Endothelial cell of umbilical vein (primary cell): Measurements from ENCODE around the gene HCLS1. TPM values are rescaled to one million over a fixed set of nuclear protein-coding genes. Genes with fewer than 3 reads are reported as not detected.

Experiments used
- BruUV-seq: library from RNA; stranded (reverse); fragments of 400-500 nt; replicated peaks from 2 replicates; lab custom pipeline; 2021; lab: Mats Ljungman, UMichigan
- CTCF ChIA-PET: fragments of 300-600, 350-600 bp; sonication (Branson Sonifier 250); formaldehyde crosslinking; loops from one replicate; lab custom pipeline; 2021; ENCODE audit warnings: antibody characterized with exemption, inconsistent platforms; lab: Charles Lee
- POLR2A ChIA-PET: fragments of 300-600, 350-600 bp; sonication (Branson Sonifier 250); formaldehyde crosslinking; loops from one replicate; lab custom pipeline; 2021; ENCODE audit warnings: antibody characterized with exemption, inconsistent platforms; lab: Charles Lee
- DNase-seq: peaks from one replicate; pipeline ENCODE4 v3.0.0-alpha.2; 2011; ENCODE audit warnings: low read depth, low spot score
- FAIRE-seq: peaks from 2 replicates; lab custom pipeline; 2011; peaks lifted over from hg19 to GRCh38; lab: Jason Lieb, UNC
- H2AFZ ChIP-seq: 2 replicates; pipeline ENCODE4 v1.6.0; 2012; ENCODE audit warnings: low read depth, low read length, control low read depth, inconsistent platforms
- H3K27ac ChIP-seq: 2 replicates; pipeline ENCODE4 v1.5.1; 2011; ENCODE audit warnings: low read depth, mild to moderate bottlenecking, control low read depth, low read length, moderate library complexity; ENCODE audit not compliant: insufficient read depth
- H3K27me3 ChIP-seq, 2 experiments: 2 replicates each; pipeline versions ENCODE4 v1.6.0 to v1.6.1; 2011; ENCODE audit warnings: low read length in 2 of 2, mixed read lengths in 1 of 2; ENCODE audit not compliant: control insufficient read depth in 2 of 2, insufficient read depth in 2 of 2
- H3K36me3 ChIP-seq, 2 experiments: 2 replicates in 1 of 2; 3 replicates in 1 of 2; pipeline ENCODE4 v1.5.1; 2011; ENCODE audit warnings: low read length in 2 of 2, mild to moderate bottlenecking in 1 of 2, moderate library complexity in 1 of 2; ENCODE audit not compliant: control insufficient read depth in 2 of 2, insufficient read depth in 2 of 2; ENCODE audit errors: extremely low read depth in 1 of 2
- H3K4me1 ChIP-seq: 3 replicates; pipeline ENCODE4 v1.5.1; 2011; ENCODE audit warnings: mild to moderate bottlenecking, low read length; ENCODE audit not compliant: control insufficient read depth, insufficient read depth; ENCODE audit errors: extremely low read depth
- H3K4me2 ChIP-seq: 2 replicates; pipeline ENCODE4 v1.6.1; 2011; ENCODE audit warnings: low read length, control low read depth, mixed read lengths; ENCODE audit not compliant: insufficient read depth
- H3K4me3 ChIP-seq, 3 experiments: fragments of 200-600 bp in 1 of 3; sonication (generic), shearing (Covaris generic) in 1 of 3; replicated peaks in 1 of 3; 2 replicates each; pipeline ENCODE4 v1.5.1; 2011 to 2016; ENCODE audit warnings: control low read depth in 3 of 3, low read length in 3 of 3, mild to moderate bottlenecking in 2 of 3, inconsistent platforms in 1 of 3, low read depth in 1 of 3, moderate library complexity in 1 of 3; ENCODE audit not compliant: insufficient read depth in 1 of 3
- H3K79me2 ChIP-seq: 2 replicates; pipeline ENCODE4 v1.6.0; 2012; ENCODE audit warnings: low read length, inconsistent platforms; ENCODE audit not compliant: control insufficient read depth, insufficient read depth
- H3K9ac ChIP-seq: replicated peaks from 2 replicates; pipeline ENCODE3; 2011; ENCODE audit warnings: low read length, control low read depth; ENCODE audit not compliant: insufficient read depth; ENCODE audit errors: extremely low read depth
- H3K9me1 ChIP-seq: replicated peaks from 3 replicates; pipeline ENCODE4 v1.6.0; 2011; ENCODE audit warnings: mild to moderate bottlenecking, low read length; ENCODE audit not compliant: control insufficient read depth, insufficient read depth; ENCODE audit errors: extremely low read depth
- H3K9me3 ChIP-seq: replicated peaks from 2 replicates; pipeline ENCODE4 v1.5.1; 2012; ENCODE audit warnings: low read length, inconsistent platforms; ENCODE audit not compliant: control insufficient read depth, insufficient read depth
- H4K20me1 ChIP-seq: replicated peaks from 2 replicates; pipeline ENCODE3; 2011; ENCODE audit warnings: mild to moderate bottlenecking, low read length; ENCODE audit not compliant: control insufficient read depth, insufficient read depth; ENCODE audit errors: extremely low read depth
- CTCF ChIP-seq, 2 donors: IDR thresholded peaks; 1 replicate in 1 of 2; 2 replicates in 1 of 2; pipeline ENCODE4 v1.5.1; 2011; ENCODE audit warnings: low read length in 2 of 2, mild to moderate bottlenecking in 2 of 2, moderate library complexity in 2 of 2, control low read depth in 1 of 2, inconsistent platforms in 1 of 2, low read depth in 1 of 2; ENCODE audit not compliant: insufficient read depth in 1 of 2; ENCODE audit errors: extremely low read depth in 1 of 2
- EZH2 ChIP-seq: IDR thresholded peaks from 2 replicates; pipeline ENCODE4 v1.6.1; 2012; ENCODE audit warnings: borderline replicate concordance, low read depth, mild to moderate bottlenecking, moderate library complexity, low read length, inconsistent platforms; ENCODE audit not compliant: severe bottlenecking
- JUN ChIP-seq: IDR thresholded peaks from 2 replicates; pipeline ENCODE4 v1.6.1; 2011; ENCODE audit warnings: borderline replicate concordance, low read depth; ENCODE audit not compliant: insufficient read length, insufficient read depth
- MAX ChIP-seq: IDR thresholded peaks from 2 replicates; pipeline ENCODE4 v1.6.1; 2011; ENCODE audit not compliant: insufficient read depth, insufficient read length
- MYC ChIP-seq: IDR thresholded peaks from one replicate; pipeline ENCODE4 v1.6.1; 2011; ENCODE audit warnings: mild to moderate bottlenecking, low read depth, low read length
- POLR2A ChIP-seq: IDR thresholded peaks from 2 replicates; pipeline ENCODE4 v1.6.1; 2012; ENCODE audit warnings: low read depth, mild to moderate bottlenecking, control low read depth, low read length
- POLR2AphosphoS5 ChIP-seq: IDR thresholded peaks from 2 replicates; pipeline ENCODE4 v1.6.1; 2012; ENCODE audit warnings: low read depth, mild to moderate bottlenecking, control low read depth, low read length, moderate library complexity; ENCODE audit not compliant: insufficient read depth
- dilution Hi-C: fragments of 300-500 bp; cut with MboI; formaldehyde crosslinking; loops from one replicate; pipeline ENCODE4 v1.15.0; 2019; ENCODE audit warnings: low sequenced_read_pairs; ENCODE audit not compliant: extremely low pct_ligation_motif_present
- intact Hi-C: fragments of 100-400 bp; cut with micrococcal nuclease; formaldehyde crosslinking; loops from one replicate; pipeline ENCODE4 v1.10.0; 2022
- polyA plus RNA-seq, 4 experiments: library from polyadenylated mRNA; depleted of rRNA in 3 of 4; stranded (reverse) in 3 of 4; unstranded in 1 of 4; fragments of >200 nt; gene quantifications; 2 replicates each; pipeline versions ENCODE4 v1.2.1 to v1.2.3, GENCODE V29; 2011 to 2012; ENCODE audit warnings: missing spikeins in 1 of 4
- total RNA-seq: library from RNA; stranded (reverse); gene quantifications from 2 replicates; pipeline ENCODE4 v1.2.3, GENCODE V29; 2021

The HCLS1 gene
- total and polyA plus RNA-seq, 2 donors (not counting 3 experiments of a cell fraction or from before 2014, with no cell fraction given), result 51.9 to 63.5 TPM

- Histone ChIP-seq H3K4me3 (no peak overlapping the region), H3K27me3 (no peaks in the 10 kb centered on the region), H3K27ac (no peak overlapping the region), H3K9me3 (no peaks in the 10 kb centered on the region), H3K9me1 (no peaks in the 10 kb centered on the region), H3K4me1 (no peaks in the 10 kb centered on the region), H4K20me1 (no peaks in the 10 kb centered on the region), H3K79me2 (no peaks in the 10 kb centered on the region), H2AFZ (no peak overlapping the region), H3K4me2 (no peak overlapping the region), H3K36me3 (peaks cover 0 to 2% of the 10 kb centered on the region in 2 experiments), H3K9ac (no peak overlapping the region)
- no peak for DNase-seq
- TF ChIP-seq POLR2AphosphoS5 (no peak), CTCF (IDR thresholded peaks at IDR 0.05; ENCODE audit: extremely low read depth in 1 of 2, insufficient read depth in 1 of 2, low read depth in 1 of 2, low read length in 2 of 2) (no peak), EZH2 (no peak), POLR2A (no peak), JUN (no peak), MYC (no peak), MAX (no peak)
- dilution Hi-C loops, result no loop called here
- no peak for FAIRE-seq
- ChIA-PET POLR2A (no interaction called here), CTCF (no interaction called here)
- no TSS peak for BruUV-seq
- intact Hi-C loops, result no loop called here
Observed at GRCh38 chr3:121627211-121627610, 33.5 kb downstream of the HCLS1 start.
